ENCODE data around the gene ADAMTS2.

ADAMTS2 gene

GRCh38 chr5:179362355-179362754, 17.1 kb upstream of the ADAMTS2 start:
- H4K20me1 ChIP-seq (ENCODE audit: insufficient read depth, low read length), result no peaks in the 10 kb centered on the region
- no peaks in the 10 kb centered on the region for H3K9me2 ChIP-seq (ENCODE audit: low read depth, low read length)
- TF ChIP-seq CTCF (IDR thresholded peaks at IDR 0.05; ENCODE audit: low read length) (no peak), EZH2 (IDR thresholded peaks at IDR 0.05; ENCODE audit: borderline replicate concordance, low read length) (no peak)
- H3K27ac ChIP-seq (ENCODE audit: low read depth, low read length, poor library complexity, severe bottlenecking), result no peak overlapping the region
- H3F3A ChIP-seq (ENCODE audit: insufficient read depth, low read length), result no peaks in the 10 kb centered on the region
- no peaks in the 10 kb centered on the region for H3K9me3 ChIP-seq (ENCODE audit: low read length)
- H2AFZ ChIP-seq (ENCODE audit: low read length), result no peak overlapping the region
- no peak overlapping the region for H3K4me3 ChIP-seq (ENCODE audit: low read depth, low read length, poor library complexity, severe bottlenecking)
- no peaks in the 10 kb centered on the region for H3K36me3 ChIP-seq (ENCODE audit: insufficient read depth, low read length)
- no peaks in the 10 kb centered on the region for H3K79me2 ChIP-seq (ENCODE audit: insufficient read depth, low read length)
- H3K27me3 ChIP-seq (ENCODE audit: insufficient read depth, low read length), result no peaks in the 10 kb centered on the region
- H3K4me2 ChIP-seq (ENCODE audit: low read length), result no peak overlapping the region
- H3K4me1 ChIP-seq (ENCODE audit: insufficient read depth, low read length, severe bottlenecking), result no peaks in the 10 kb centered on the region
- H3K9ac ChIP-seq (ENCODE audit: low read length), result no peak overlapping the region

- no peaks in the 10 kb centered on the region for H3K79me2 ChIP-seq (ENCODE audit: insufficient read depth, low read length)
- TF ChIP-seq EZH2 (IDR thresholded peaks at IDR 0.05; ENCODE audit: borderline replicate concordance, low read length), result no peak
- no peaks in the 10 kb centered on the region for H3K27me3 ChIP-seq (ENCODE audit: insufficient read depth, low read length)
- H3F3A ChIP-seq (ENCODE audit: insufficient read depth, low read length), result no peaks in the 10 kb centered on the region
- H3K4me1 ChIP-seq (ENCODE audit: insufficient read depth, low read length, severe bottlenecking), result no peaks in the 10 kb centered on the region
- no peaks in the 10 kb centered on the region for H4K20me1 ChIP-seq (ENCODE audit: insufficient read depth, low read length)
- no peak overlapping the region for H3K9ac ChIP-seq (ENCODE audit: low read length)
- H3K4me3 ChIP-seq (ENCODE audit: low read depth, low read length, poor library complexity, severe bottlenecking), result no peak overlapping the region
- H3K9me3 ChIP-seq (ENCODE audit: low read length), result no peaks in the 10 kb centered on the region
- no peak overlapping the region for H3K27ac ChIP-seq (ENCODE audit: low read depth, low read length, poor library complexity, severe bottlenecking)
- H2AFZ ChIP-seq (ENCODE audit: low read length), result no peak overlapping the region
- H3K9me2 ChIP-seq (ENCODE audit: low read depth, low read length), result no peaks in the 10 kb centered on the region
- no peak overlapping the region for H3K4me2 ChIP-seq (ENCODE audit: low read length)
- no peaks in the 10 kb centered on the region for H3K36me3 ChIP-seq (ENCODE audit: insufficient read depth, low read length)
These were observed 15.9 kb upstream of the ADAMTS2 start for GRCh38 chr5:179361037-179361603.

- no peaks in the 10 kb centered on the region for H3F3A ChIP-seq (ENCODE audit: insufficient read depth, low read length)
- H3K4me1 ChIP-seq (ENCODE audit: insufficient read depth, low read length, severe bottlenecking), result no peaks in the 10 kb centered on the region
- no peak overlapping the region for H3K4me3 ChIP-seq (ENCODE audit: low read depth, low read length, poor library complexity, severe bottlenecking)
- no peaks in the 10 kb centered on the region for H3K79me2 ChIP-seq (ENCODE audit: insufficient read depth, low read length)
- no peak overlapping the region for H3K4me2 ChIP-seq (ENCODE audit: low read length)
- H3K27ac ChIP-seq (ENCODE audit: low read depth, low read length, poor library complexity, severe bottlenecking), result no peak overlapping the region
- no peaks in the 10 kb centered on the region for H3K36me3 ChIP-seq (ENCODE audit: insufficient read depth, low read length)
- H3K9me2 ChIP-seq (ENCODE audit: low read depth, low read length), result no peaks in the 10 kb centered on the region
- H4K20me1 ChIP-seq (ENCODE audit: insufficient read depth, low read length), result no peaks in the 10 kb centered on the region
- H3K27me3 ChIP-seq (ENCODE audit: insufficient read depth, low read length), result no peaks in the 10 kb centered on the region
- TF ChIP-seq CTCF (IDR thresholded peaks at IDR 0.05; ENCODE audit: low read length), result no peak
- TF ChIP-seq EZH2 (IDR thresholded peaks at IDR 0.05; ENCODE audit: borderline replicate concordance, low read length), result no peak
- no peak overlapping the region for H3K9ac ChIP-seq (ENCODE audit: low read length)
- H2AFZ ChIP-seq (ENCODE audit: low read length), result no peak overlapping the region
- H3K9me3 ChIP-seq (ENCODE audit: low read length), result no peaks in the 10 kb centered on the region
These were observed 11.8 kb upstream of the ADAMTS2 start for GRCh38 chr5:179357031-179357430.

Data from OCI-LY1 (cell line).